ENCODE measurements around the gene IFITM5.
"Not testable (repeated sequence)": the region's sequence is repeated elsewhere in the genome, so short reads cannot be mapped to it uniquely, and the experiment has no call there.

DNA sequence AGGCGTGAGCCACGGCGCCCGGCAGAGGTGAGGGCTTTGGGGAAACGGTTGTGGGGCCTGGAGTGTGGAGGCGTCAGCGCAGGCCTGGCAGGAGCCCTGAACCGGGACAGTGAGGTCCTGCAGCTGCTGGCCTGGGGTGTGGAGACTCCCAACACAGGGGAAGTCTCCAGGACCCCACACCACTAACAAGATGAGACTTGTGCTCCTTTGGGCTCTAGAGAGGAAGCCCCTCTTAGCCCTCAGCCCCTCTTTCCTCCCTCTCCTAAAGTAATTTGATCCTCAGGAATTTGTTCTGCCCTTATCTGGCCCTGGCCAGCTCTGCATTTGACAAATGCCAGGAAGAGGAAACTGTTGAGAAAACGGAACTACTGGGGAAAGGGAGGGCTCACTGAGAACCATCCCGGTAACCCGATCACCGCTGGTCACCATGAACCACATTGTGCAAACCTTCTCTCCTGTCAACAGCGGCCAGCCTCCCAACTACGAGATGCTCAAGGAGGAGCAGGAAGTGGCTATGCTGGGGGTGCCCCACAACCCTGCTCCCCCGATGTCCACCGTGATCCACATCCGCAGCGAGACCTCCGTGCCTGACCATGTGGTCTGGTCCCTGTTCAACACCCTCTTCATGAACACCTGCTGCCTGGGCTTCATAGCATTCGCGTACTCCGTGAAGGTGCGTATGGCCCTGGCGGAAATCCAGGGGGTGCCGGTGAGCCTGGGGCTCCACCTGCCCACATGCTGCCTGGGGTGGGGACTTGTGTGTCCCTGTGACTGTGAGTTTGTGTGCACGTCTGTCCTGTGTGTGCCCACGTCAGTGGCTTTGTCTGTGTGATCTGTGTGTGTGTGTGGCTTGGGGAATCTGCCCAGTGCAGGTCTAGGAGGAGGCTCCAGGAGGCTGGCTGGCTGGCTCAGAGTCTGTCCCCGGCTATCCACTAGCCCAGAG lies 8.7 kb upstream of the IFITM5 start, which contains the start of gene IFITM2:
- TF ChIP-seq POLR2A (IDR thresholded peaks at IDR 0.05; ENCODE audit: low read depth, low read length) = 0 out of 2 replicates have a peak, but pooled peaks have one; percentile 32
- TF ChIP-seq, protein P1, sequence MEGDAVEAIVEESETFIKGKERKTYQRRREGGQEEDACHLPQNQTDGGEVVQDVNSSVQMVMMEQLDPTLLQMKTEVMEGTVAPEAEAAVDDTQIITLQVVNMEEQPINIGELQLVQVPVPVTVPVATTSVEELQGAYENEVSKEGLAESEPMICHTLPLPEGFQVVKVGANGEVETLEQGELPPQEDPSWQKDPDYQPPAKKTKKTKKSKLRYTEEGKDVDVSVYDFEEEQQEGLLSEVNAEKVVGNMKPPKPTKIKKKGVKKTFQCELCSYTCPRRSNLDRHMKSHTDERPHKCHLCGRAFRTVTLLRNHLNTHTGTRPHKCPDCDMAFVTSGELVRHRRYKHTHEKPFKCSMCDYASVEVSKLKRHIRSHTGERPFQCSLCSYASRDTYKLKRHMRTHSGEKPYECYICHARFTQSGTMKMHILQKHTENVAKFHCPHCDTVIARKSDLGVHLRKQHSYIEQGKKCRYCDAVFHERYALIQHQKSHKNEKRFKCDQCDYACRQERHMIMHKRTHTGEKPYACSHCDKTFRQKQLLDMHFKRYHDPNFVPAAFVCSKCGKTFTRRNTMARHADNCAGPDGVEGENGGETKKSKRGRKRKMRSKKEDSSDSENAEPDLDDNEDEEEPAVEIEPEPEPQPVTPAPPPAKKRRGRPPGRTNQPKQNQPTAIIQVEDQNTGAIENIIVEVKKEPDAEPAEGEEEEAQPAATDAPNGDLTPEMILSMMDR (conservative IDR thresholded peaks at IDR 0.05; ENCODE audit: low read depth, low read length) = 0 out of 2 replicates have a peak, but pooled peaks have one; percentile 8
- not testable (repeated sequence) for TF ChIP-seq MAFK (IDR thresholded peaks at IDR 0.05; ENCODE audit: low read depth, low read length)
